Brain microvascular endothelial cell (primary cell): ENCODE data around the gene ESYT3.
"Not testable (repeated sequence)": the region's sequence is repeated elsewhere in the genome, so short reads cannot be mapped to it uniquely, and the experiment has no call there.

Source experiments
- DNase-seq: peaks from one replicate; pipeline ENCODE4 v3.0.0-alpha.2; 2020
- H3K27ac ChIP-seq: fragments of 250-450 bp; sonication (Bioruptor Pico); 2 replicates; pipeline ENCODE4 v1.5.1; 2020; ENCODE audit warnings: mild to moderate bottlenecking, moderate library complexity
- H3K27me3 ChIP-seq: fragments of 250-450 bp; sonication (Bioruptor Pico); replicated peaks from 2 replicates; pipeline ENCODE4 v1.5.1; 2020; ENCODE audit warnings: mild to moderate bottlenecking
- H3K36me3 ChIP-seq: fragments of 250-450 bp; sonication (Bioruptor Pico); replicated peaks from 2 replicates; pipeline ENCODE4 v1.5.1; 2020; ENCODE audit warnings: mild to moderate bottlenecking
- H3K4me3 ChIP-seq: 2 replicates; pipeline ENCODE4 v1.5.1; 2011; ENCODE audit warnings: low read depth, mild to moderate bottlenecking, control low read depth, low read length, moderate library complexity
- in situ Hi-C: cut with HindIII; loops from 2 replicates; pipeline ENCODE4 v1.10.0; 2017; ENCODE audit warnings: low sequenced_read_pairs, low pct_ligation_motif_present
- TF ChIP-seq, protein P1 (sequence below): IDR thresholded peaks from 2 replicates; pipeline ENCODE4 v1.5.1; 2011; ENCODE audit warnings: low read depth, mild to moderate bottlenecking, moderate library complexity, low read length, control low read depth, inconsistent platforms; ENCODE audit errors: missing control alignments

The ESYT3 gene

DNA sequence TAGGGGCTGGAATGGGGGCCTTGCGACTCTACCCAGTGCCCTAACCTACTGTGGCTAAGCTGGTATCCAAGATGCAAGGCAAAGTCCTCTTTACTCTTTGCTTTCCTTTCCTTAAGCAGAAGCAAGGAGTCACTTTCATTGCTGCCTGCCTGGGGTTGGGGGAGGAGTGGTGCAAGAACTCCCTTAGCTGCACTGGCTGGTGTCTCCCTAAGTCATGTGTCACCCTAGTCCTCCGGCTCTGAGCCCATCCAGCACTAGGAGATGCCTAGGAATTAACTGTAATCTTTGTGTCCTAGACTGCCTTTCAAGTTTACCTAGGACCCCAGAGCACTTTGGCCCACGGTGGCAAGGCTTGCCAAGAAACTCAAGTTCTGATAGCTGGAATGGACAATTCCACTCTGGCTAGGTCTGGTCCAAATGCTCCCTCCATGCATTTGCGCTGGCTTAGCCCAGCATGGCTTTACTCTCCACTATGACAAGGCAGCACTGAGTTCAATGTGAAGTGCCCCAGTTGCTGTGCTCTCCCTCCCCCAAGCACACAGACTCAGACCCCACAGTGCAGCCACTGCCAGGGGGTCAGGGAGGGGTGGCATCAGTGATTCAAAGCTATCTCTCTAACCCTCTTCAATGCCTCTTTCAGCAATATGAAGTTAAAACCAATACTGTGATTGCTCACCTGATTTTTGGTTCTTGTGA lies 58.7 kb downstream of the ESYT3 start:
- in situ Hi-C loops: no loop called here
- no peaks in the 10 kb centered on the region for H3K27me3 ChIP-seq
- no peak overlapping the region for H3K4me3 ChIP-seq
- no peak overlapping the region for H3K27ac ChIP-seq
- no peak for DNase-seq
- TF ChIP-seq, protein P1, sequence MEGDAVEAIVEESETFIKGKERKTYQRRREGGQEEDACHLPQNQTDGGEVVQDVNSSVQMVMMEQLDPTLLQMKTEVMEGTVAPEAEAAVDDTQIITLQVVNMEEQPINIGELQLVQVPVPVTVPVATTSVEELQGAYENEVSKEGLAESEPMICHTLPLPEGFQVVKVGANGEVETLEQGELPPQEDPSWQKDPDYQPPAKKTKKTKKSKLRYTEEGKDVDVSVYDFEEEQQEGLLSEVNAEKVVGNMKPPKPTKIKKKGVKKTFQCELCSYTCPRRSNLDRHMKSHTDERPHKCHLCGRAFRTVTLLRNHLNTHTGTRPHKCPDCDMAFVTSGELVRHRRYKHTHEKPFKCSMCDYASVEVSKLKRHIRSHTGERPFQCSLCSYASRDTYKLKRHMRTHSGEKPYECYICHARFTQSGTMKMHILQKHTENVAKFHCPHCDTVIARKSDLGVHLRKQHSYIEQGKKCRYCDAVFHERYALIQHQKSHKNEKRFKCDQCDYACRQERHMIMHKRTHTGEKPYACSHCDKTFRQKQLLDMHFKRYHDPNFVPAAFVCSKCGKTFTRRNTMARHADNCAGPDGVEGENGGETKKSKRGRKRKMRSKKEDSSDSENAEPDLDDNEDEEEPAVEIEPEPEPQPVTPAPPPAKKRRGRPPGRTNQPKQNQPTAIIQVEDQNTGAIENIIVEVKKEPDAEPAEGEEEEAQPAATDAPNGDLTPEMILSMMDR: no peak
- no peaks in the 10 kb centered on the region for H3K36me3 ChIP-seq

DNA sequence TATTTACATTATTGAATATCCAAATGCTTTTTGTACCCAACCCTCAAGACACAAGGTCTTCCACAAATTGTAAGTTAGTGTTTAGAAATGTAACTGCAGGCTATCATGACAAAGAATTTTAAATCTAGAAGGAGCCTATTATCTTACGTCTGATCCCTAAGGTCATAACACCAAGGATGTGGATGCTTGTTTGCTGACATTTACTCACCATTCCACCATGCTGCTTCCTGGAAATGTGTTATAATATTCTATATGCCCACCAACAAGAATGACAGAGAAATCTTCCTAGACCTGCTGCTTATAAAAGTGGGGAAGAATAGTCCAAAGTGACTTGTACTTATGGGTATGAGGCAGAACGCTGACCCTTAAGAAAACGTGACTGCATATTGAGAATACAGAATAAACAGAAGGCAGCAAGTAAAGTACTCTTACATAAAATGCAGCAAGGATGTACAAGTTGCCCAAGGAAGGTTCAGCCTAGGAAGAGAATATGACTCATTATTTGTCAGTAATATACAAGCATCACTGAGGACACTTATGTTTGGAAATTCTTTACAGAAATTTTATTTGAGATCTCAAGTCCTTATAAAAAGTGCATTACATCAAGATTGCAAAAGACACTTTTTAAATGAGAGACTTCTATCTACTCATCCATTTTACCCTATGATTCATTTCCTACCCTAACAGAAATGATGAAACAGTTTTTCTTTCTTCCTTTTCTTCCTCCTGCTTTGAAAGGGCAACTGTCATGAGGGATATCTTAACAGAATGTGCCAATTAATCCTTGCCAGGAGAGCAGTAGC lies 59.6 kb downstream of the ESYT3 start:
- DNase-seq: no peak
- Histone ChIP-seq H3K36me3 (no peaks in the 10 kb centered on the region), H3K27ac (no peak overlapping the region), H3K4me3 (no peak overlapping the region), H3K27me3 (no peaks in the 10 kb centered on the region)
- in situ Hi-C loops: no loop called here
- TF ChIP-seq, protein P1: no peak

DNA sequence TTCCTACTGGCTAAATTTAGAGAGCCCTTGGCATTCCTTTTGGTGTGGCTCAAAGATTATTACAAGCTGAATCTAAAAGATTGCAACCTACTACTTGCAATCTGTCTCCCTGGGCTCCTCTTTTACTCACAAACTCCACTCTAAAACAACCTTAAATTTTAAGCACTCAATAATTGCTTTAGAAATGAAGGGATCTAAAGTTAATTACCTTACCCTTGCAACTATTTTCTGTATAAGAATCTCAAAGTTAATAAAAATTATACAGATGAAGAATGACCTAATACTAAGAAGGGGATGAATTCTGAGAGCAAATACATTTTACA lies 60.2 kb downstream of the ESYT3 start:
- in situ Hi-C loops: no loop called here
- DNase-seq: no peak
- TF ChIP-seq, protein P1: no peak
- H3K4me3 ChIP-seq: no peak overlapping the region
- H3K27ac ChIP-seq: no peak overlapping the region
- H3K27me3 ChIP-seq: no peaks in the 10 kb centered on the region
- H3K36me3 ChIP-seq: no peaks in the 10 kb centered on the region

DNA sequence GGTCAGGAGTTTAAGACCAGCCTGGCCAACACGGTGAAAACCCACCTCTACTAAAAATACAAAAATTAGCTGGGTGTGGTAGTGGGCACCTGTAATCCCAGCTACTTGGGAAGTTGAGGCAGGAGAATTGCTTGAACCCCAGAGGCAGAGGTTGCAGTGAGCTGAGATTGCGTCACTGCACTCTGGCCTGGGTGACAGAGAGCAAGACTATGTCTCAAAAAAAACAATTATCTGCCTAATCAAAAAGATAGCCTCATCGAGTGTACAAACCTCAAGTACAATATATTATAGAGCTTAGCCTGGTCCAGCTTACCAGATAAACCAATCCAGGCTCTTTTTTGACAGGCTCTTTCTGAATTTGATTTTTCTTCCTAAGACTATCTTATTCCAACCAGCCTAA lies 61.2 kb downstream of the ESYT3 start:
- in situ Hi-C loops, H3K27ac ChIP-seq, H3K36me3 ChIP-seq, H3K27me3 ChIP-seq, DNase-seq, H3K4me3 ChIP-seq: not testable (repeated sequence)

GRCh38 chr3:138496436-138496835 lies 62.0 kb downstream of the ESYT3 start:
- Histone ChIP-seq H3K4me3 (no peak overlapping the region), H3K27me3 (no peaks in the 10 kb centered on the region), H3K36me3 (no peaks in the 10 kb centered on the region), H3K27ac (no peak overlapping the region)
- in situ Hi-C loops: no loop called here
- DNase-seq: no peak
- TF ChIP-seq, protein P1: no peak

DNA sequence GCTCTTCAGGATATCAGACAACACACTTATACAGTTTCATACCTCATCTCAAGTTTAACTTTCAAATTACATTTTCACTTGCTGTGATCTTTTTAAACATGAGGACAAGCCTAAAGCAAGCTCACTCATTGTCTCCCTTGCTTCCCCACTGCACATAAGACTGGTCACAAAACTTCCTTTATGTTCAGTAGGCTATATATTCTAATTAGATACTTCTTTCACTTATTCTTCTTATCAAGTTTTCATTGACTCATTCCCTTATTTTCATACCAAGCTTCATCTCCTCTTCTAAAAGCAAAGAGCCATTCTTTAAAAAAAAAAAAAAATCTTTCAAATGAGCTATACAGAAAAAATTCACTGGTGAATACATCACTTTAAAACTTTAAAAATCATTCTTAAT lies 62.6 kb downstream of the ESYT3 start:
- no peaks in the 10 kb centered on the region for H3K36me3 ChIP-seq
- in situ Hi-C loops: no loop called here
- DNase-seq: no peak
- no peak overlapping the region for H3K4me3 ChIP-seq
- no peak overlapping the region for H3K27ac ChIP-seq
- H3K27me3 ChIP-seq: no peaks in the 10 kb centered on the region
- TF ChIP-seq, protein P1: no peak
